ENCODE results near the gene NADK2.

NADK2 gene

DNA sequence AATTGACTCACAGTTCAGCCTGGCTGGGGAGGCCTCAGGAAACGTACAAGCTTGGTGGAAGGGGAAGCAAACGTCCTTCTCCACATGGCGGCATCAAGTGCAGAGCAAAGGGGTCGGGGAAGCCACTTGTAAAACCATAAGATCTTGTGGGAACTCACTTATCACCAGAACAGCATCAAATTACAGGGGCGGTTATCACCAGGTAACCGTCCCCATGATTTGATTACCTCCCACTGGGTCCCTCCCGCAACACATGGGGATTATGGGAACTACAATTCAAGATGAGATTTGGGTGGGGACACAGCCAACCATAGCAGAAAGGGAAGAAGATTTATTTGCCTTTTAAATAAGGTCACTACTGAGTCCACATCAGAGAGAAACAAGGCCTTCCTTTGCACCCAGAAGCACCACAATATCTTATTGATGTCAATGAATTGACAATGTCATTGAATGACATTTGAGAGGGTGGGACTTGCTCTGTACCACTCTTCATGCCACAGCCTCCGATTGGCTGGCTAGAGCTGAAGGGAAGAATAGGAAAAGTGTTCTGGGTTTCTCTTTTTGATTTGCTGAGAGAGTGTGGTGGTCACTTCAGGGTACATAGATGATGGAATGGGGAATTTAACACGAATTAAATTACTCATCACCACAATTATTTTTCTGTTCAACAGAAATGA, 78.8 kb downstream of the NADK2 start:
- DNase-seq (ENCODE audit: low spot score) = no peak

DNA sequence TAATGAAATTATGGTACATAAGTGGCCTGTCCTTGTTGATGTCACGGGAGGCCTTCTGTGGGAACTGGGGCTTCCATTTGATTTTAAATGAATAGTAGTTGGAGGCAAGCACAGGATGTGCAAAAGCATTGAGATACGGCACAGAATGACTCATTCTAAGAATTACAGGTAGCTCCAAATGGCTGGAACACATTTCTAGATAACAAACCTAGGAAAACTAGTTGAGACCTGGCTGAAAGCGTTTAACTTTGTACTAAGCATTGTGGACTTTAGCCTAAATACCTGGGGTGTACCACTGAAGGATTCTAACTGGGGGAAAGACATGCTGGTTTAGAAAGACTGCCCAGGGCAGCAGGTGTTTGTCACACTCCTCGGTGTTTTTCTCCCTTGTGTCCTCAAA, 80.4 kb downstream of the NADK2 start:
- no peak for DNase-seq (ENCODE audit: low spot score)

DNA sequence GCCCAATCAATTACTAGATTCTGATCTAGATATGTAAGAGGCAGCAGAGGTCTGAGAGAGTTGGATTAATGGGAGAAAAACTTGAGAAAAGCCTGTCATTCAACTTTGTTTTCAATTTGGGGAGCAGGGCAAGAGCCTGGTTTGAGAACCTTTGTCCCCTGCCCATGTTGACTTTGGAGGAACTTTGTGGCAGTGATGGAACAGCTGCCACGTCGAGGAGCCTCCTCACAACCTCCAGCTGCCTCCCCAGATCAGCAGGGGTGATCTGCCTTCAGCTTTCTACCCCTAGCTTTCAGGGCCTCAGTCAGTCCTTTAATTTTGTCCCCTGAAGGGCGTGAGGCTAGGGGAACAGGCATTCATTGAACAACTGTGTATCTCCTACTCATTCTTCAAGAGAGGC, 81.1 kb downstream of the NADK2 start:
- no peak for DNase-seq (ENCODE audit: low spot score)

DNA sequence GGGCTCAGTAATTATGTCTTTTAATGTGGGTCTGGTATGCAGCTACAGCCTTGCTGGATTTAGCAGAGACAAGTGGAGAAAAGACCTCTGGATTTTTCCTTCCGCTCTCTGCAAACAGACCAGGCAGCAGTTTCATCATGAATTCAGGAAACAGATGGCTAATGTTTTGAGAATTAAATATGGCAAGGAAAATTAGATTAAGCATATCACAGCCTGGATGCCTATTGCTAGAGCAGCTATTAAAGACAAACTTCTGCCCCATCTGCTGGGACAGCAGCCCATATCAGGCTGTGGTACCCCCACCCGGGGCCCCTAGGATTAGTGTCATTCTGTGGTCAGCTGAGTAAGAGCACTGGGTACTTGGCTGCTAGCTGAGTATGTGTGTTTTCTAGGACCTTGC, 83.6 kb downstream of the NADK2 start:
- peak; percentile 12 for DNase-seq (ENCODE audit: low spot score)

DNA sequence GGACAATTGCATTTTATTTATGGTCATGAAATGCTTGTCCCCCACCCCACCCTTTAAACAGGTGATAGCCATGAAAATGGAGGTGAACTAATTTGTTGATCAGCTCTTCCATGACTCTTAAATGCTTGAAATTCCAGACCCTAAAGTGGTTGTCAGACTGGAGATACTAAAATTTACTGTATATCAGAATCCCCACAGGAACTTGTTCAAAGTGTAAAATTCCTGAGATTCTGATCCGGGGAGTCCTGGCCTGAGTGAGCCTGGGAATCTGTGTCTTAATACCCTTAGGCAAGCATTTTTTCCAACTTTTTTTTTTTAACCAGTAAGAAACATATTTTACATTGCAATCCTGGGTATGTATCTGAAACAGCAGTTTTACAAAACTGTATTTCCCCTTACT, 85.1 kb downstream of the NADK2 start:
- DNase-seq (ENCODE audit: low spot score) = peak; percentile 76

DNA sequence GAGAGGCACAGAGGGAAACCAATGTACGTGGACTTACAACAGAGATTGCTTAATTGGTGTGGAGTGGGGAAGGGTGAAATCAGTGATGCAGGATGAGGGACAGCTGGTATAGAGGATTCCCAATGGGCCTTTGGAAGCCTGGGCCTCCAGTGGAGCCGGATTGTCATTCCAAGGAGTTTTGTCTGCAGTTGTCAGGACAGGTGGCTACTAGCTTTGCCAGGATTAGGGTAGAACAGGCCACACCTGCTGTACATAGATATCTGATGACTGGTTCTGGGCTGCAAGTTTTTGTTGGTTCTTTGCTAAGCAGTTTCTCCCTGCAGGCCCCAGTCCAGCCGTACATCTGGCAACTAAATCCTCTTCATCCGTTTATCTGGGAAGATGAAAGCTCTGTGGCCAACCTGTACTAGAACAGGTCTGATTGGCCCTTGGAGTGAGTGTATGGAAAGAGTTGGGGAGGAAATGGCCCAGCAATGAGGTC, 85.6 kb downstream of the NADK2 start:
- no peak for DNase-seq (ENCODE audit: low spot score)

DNA sequence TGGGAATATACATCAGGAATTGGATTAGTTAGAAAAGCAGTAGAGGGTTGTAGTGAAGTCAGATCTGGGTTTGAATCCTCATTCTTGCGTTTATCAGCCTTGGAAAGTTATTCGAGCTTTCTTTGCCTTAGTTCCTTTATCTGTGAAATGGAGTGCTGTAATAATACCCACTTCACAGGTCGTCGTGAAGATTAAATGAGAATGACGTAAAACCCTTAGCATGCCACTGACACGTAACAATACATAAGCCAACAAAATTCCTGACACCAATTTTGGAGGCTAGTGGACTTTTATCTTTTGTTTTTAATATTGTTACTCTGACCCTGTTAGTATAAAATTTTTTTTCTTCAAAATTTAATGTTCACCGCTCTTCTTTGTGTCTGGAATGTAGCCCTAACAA, 86.4 kb downstream of the NADK2 start:
- DNase-seq (ENCODE audit: low spot score) = no peak

DNA sequence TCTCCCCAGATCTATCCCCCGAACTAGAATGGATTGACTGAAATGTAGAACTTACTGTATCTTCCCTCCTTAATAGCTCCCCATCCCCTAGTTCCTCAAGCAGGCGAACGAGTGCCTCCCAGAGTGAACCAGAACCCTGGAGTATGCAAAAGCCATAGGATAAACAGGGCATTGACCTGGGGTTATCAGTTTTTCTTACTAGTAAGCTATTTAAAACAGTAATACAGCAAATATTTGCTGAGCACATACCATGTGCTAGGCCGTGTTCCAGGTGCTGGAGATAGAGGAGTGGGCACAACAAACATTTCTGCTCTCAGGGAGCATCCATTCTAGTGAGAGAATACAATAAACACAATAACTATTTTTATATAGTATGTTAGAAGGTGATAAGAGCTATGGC, 88.0 kb downstream of the NADK2 start:
- DNase-seq (ENCODE audit: low spot score) = no peak

DNA sequence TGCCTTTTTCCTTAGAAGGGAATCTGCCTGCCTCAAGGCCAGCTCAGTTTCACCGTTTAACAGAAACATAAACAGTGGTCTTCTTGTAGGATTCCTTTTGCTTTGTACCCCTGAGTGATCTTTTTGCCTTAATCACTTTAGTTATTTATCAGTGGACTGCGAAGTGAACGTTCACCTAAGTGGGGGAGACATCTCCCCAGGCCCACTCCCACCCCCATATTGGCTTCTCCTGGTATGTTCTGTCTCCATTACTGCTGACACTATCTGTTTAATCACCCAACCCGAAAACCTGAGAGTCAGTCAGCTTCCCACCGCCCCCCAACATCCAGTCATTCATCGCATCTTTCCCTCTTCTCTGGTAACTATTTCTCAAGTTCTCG, 88.4 kb downstream of the NADK2 start:
- no peak for DNase-seq (ENCODE audit: low spot score)

DNA sequence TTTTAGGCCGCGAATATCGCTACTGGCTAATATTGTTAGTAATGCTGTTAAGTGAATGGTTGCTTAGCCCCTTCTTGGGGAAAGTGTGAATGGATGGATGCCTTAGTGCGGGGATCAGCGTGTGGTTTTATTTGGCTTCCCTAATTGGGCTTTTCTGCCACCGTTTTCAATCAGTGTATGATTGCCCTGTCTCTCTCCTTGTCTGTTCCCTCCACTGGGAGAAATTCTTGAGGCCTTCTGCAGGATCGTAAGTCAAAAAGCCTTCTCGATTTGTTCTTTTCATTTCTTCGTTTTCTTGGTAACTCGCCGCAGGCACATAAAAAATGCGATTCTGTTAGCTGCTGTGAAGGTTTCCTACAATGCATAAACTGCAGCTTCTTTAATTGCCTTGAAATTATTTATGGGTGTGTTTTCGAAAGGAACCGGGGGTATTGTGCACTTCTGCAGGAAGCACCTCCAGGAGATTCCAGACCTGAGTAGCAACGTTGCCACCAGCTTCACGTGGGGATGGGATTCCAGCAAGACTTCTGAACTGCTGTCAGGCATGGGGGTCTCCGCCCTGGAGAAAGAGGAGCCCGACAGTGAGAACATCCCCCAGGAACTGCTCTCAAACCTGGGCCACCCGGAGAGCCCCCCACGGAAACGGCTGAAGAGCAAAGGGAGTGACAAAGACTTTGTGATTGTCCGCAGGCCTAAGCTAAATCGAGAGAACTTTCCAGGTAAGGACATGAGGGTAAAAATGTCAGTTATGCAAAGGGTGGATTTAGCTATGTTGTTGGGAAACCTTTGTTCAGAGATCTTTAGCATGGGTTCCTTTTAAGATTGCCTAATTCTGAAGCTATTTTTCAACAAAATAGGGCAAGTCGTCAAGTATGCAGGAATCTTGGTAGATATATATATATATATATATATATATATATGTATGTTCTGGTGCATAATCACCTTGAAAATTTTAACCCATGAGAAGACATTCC, 89.1 kb downstream of the NADK2 start:
- peak; percentile 7 for DNase-seq (ENCODE audit: low spot score)

DNA sequence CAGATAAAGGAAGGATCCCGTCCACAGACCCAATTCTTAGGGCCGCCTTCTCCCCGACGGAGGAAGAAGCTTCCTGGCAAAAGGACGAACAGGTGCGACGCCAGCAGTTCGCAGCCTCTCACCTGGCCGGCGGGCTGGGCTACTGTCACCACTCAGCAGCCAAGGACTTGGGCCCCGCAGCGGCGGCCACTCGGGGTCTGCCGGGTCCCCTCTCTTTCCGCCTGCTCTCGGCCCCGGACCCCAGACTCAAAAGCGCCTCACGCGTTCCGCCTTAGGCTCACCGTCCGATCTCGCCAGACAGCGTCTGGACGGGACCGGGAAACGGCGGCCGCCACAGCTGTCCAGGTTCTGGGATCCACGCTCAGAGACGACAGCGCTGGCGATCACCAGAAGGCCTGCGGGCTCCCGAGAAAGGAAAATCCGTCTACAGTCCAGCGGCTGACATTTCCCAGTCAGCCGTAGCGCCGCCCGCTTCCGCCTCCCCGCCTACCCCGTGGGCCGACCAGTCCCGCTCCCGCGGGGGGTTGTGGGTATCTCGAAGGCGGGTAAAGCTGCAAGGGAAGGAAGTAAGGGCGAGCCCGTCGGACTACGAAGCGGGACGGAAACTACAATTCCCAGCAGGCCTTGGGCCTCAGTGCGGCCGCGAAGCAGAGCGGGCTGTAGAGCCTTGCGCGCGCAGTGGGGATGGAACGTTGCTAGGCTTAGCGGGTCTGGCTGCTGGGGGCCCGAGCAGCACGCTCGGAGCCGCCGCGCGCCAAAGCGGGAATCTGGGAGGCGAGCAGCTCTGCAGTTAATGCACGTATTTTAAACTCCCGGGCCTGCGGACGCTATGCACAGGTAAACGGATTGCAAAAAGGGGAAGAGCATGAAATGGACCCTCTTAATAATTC, 90.0 kb downstream of the NADK2 start, which contains the start of the genes LMBRD2 and SKP2:
Gene LMBRD2 (minus strand): TSS at position 454 of the 890 bp plus-strand sequence. CDS start 8,538 bp downstream, outside the sequence.
Gene SKP2 (plus strand): TSS at position 678 of the 890 bp plus-strand sequence. CDS start 152 bp downstream, at position 830.
- peak; percentile 96 for DNase-seq (ENCODE audit: low spot score)

DNA sequence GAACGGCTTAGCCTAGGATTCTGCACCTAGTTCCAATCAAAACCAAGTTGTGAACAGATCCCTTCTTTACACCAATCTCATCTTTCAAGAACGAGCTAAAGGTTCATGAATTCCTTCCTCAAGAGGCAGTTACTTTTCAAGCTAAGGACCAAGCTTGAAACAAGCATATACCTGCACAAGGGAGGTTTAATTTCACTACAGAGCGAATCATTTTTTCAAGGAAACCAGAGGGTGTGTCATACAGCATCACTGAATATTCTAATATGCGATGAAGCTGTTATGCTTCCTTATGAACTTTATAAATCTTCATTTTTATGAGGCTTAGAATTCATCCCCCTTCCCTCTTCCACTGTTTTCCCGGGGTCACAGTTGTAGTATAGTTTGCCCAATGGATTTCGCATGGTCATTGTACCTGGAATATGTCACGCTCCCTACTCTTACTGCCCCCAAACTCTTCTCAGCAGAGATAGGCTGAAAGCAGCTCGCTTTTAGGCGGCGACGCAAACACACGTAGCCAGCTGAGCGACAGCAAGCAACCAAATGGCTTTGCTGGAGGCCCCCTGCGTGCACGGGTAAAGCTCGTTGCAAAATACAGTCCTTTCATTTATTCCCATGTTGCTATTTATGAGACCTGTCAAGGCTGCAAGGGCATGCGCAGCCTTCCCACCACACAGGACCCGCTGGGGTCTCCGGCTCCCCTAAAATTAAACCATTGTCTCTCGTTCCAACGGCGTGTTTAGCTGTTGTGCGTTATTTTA, 90.9 kb downstream of the NADK2 start:
- DNase-seq (ENCODE audit: low spot score) = peak; percentile 35

DNA sequence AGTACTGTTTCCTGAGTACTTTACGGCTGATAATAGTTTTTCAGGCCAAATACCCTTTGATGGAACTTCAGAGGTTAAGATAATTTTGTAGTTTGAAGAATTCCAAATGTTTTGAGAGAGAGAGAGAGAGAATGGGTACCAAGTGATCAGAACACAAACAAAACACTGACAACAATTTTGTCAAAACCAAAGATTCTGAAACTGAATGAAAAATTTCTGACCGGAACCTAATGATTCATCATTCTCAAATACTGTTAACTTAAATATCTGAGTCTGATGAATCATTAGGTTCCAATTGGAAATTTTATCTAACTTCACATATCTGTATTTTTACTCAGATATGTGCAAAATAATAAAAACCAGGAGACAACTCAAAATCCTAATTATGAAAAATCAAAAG, 94.0 kb downstream of the NADK2 start:
- DNase-seq (ENCODE audit: low spot score) = no peak

DNA sequence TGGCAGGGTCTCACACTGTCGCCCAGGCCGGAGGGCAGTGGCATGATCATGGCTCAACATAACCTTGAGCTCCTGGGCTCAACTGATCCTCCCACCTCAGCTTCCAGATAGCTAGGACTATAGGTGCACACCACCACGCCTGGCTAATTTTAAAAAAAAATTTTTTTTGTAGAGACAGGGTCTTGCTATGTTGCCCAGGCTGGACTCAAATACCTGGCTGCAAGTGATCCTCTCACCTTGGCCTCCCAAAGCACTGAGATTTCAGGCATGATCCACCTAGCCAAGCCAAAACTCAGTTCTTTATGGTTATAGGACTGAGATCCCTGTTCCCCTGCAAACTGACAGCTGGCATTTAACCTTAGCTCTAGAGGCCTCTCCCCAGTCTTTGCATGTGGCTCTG, 95.3 kb downstream of the NADK2 start:
- no peak for DNase-seq (ENCODE audit: low spot score)

DNA sequence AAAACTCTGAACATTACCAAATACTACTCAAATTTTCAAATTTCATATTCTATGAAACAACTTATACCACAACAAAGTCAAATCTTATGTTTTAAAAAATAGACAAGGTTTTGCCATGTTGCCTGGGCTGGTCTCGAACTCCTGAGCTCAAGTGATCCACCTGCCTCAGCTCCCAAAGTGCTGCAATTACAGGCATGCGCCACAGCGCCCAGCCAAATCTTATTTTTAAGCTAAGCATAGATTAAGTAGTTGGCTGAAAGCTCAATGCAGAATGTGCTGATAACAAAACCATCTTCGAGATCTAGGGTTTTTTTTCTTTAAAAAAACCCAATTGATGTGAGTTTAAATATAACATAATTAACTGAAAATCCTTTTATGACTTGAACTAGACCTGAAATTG, 96.4 kb downstream of the NADK2 start:
- DNase-seq (ENCODE audit: low spot score) = no peak

All from AG08395 (cell line).